GM23338 (cell line): ENCODE data around the gene TTC28.

Experiments
- CREB1 ChIP-seq: fragments of 250-450 bp; sonication (Bioruptor Pico); IDR thresholded peaks from 2 replicates; pipeline ENCODE4 v1.5.0; 2020; ENCODE audit warnings: low read depth, mild to moderate bottlenecking, moderate library complexity
- EZH2 ChIP-seq: fragments of 200-600 bp; sonication (generic); IDR thresholded peaks from one replicate; pipeline ENCODE4 v1.8.0; 2017; ENCODE audit warnings: antibody characterized with exemption, mild to moderate bottlenecking, low read depth; ENCODE audit not compliant: unreplicated experiment
- EZH2phosphoT487 ChIP-seq: fragments of 200-600 bp; sonication (generic); IDR thresholded peaks from one replicate; pipeline ENCODE4 v1.8.1; 2018; ENCODE audit warnings: antibody characterized with exemption; ENCODE audit not compliant: unreplicated experiment
- JUNB ChIP-seq: IDR thresholded peaks from one replicate; pipeline ENCODE4 v1.6.1; 2016; ENCODE audit warnings: antibody characterized with exemption; ENCODE audit not compliant: unreplicated experiment
- NANOG ChIP-seq: IDR thresholded peaks from 2 replicates; pipeline ENCODE4 v1.6.1; 2016; ENCODE audit warnings: antibody characterized with exemption, borderline replicate concordance
- POLR2AphosphoS5 ChIP-seq: IDR thresholded peaks from 2 replicates; pipeline ENCODE4 v1.6.1; 2016; ENCODE audit warnings: antibody characterized with exemption, low read depth
- REST ChIP-seq: IDR thresholded peaks from one replicate; pipeline ENCODE4 v1.6.1; 2018; ENCODE audit warnings: antibody characterized with exemption; ENCODE audit not compliant: unreplicated experiment
- STAT1 ChIP-seq: IDR thresholded peaks from one replicate; pipeline ENCODE4 v1.6.1; 2016; ENCODE audit warnings: antibody characterized with exemption; ENCODE audit not compliant: unreplicated experiment
- ZNF114 ChIP-seq: fragments of 250-450 bp; sonication (Bioruptor Pico); IDR thresholded peaks from 2 replicates; pipeline ENCODE4 v1.5.0; 2020; ENCODE audit warnings: mild to moderate bottlenecking, moderate library complexity
- ZNF462 ChIP-seq: fragments of 250-450 bp; sonication (Bioruptor Pico); IDR thresholded peaks from 2 replicates; pipeline ENCODE4 v1.5.0; 2020; ENCODE audit warnings: mild to moderate bottlenecking, moderate library complexity
- TF ChIP-seq, protein P1 (sequence below), 2 experiments: fragments of 200-600 bp in 1 of 2; sonication (generic) in 1 of 2; conservative IDR thresholded peaks; 2 replicates each; pipeline versions ENCODE4 v1.5.1 to v1.6.1; 2016 to 2017; ENCODE audit warnings: antibody characterized with exemption in 2 of 2, low read depth in 2 of 2, mild to moderate bottlenecking in 2 of 2, moderate library complexity in 1 of 2
- TF ChIP-seq, protein P2 (sequence below): IDR thresholded peaks from 2 replicates; pipeline ENCODE4 v1.6.1; 2016; ENCODE audit warnings: antibody characterized with exemption

- TF ChIP-seq, protein P1, sequence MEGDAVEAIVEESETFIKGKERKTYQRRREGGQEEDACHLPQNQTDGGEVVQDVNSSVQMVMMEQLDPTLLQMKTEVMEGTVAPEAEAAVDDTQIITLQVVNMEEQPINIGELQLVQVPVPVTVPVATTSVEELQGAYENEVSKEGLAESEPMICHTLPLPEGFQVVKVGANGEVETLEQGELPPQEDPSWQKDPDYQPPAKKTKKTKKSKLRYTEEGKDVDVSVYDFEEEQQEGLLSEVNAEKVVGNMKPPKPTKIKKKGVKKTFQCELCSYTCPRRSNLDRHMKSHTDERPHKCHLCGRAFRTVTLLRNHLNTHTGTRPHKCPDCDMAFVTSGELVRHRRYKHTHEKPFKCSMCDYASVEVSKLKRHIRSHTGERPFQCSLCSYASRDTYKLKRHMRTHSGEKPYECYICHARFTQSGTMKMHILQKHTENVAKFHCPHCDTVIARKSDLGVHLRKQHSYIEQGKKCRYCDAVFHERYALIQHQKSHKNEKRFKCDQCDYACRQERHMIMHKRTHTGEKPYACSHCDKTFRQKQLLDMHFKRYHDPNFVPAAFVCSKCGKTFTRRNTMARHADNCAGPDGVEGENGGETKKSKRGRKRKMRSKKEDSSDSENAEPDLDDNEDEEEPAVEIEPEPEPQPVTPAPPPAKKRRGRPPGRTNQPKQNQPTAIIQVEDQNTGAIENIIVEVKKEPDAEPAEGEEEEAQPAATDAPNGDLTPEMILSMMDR (conservative IDR thresholded peaks at IDR 0.05; ENCODE audit: low read depth in 2 of 2), result no peak
- TF ChIP-seq POLR2AphosphoS5 (no peak), EZH2 (no peak), JUNB (no peak), CREB1 (CRISPR knock-in tag) (no peak), REST (no peak), STAT1 (no peak), EZH2phosphoT487 (no peak), NANOG (no peak), ZNF462 (no peak), ZNF114 (CRISPR knock-in tag) (no peak)
- TF ChIP-seq, protein P2, sequence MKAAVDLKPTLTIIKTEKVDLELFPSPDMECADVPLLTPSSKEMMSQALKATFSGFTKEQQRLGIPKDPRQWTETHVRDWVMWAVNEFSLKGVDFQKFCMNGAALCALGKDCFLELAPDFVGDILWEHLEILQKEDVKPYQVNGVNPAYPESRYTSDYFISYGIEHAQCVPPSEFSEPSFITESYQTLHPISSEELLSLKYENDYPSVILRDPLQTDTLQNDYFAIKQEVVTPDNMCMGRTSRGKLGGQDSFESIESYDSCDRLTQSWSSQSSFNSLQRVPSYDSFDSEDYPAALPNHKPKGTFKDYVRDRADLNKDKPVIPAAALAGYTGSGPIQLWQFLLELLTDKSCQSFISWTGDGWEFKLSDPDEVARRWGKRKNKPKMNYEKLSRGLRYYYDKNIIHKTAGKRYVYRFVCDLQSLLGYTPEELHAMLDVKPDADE, result no peak
Measured at GRCh38 chr22:28435140-28435768, 244.4 kb downstream of the TTC28 start.
